Right renal cortex interstitium (tissue), 3 donors: Measurements from ENCODE around the gene TMC6. TPM values are rescaled to one million over a fixed set of nuclear protein-coding genes. Genes with fewer than 3 reads are reported as not detected.

Source experiments
- DNase-seq, 3 donors: peaks; one replicate each; pipeline ENCODE4 v3.0.0-alpha.2; 2013; ENCODE audit warnings: low read depth in 3 of 3, low spot score in 2 of 3
- polyA plus RNA-seq, 3 donors: library from polyadenylated mRNA; unstranded; fragments of 120-200 nt; gene quantifications; one replicate each; pipeline ENCODE4 v1.2.1, GENCODE V29; 2013; ENCODE audit not compliant: insufficient read length in 3 of 3

Gene TMC6
- polyA plus RNA-seq, 3 donors, result 13.4 to 20.1 (median 17.4) TPM

DNA sequence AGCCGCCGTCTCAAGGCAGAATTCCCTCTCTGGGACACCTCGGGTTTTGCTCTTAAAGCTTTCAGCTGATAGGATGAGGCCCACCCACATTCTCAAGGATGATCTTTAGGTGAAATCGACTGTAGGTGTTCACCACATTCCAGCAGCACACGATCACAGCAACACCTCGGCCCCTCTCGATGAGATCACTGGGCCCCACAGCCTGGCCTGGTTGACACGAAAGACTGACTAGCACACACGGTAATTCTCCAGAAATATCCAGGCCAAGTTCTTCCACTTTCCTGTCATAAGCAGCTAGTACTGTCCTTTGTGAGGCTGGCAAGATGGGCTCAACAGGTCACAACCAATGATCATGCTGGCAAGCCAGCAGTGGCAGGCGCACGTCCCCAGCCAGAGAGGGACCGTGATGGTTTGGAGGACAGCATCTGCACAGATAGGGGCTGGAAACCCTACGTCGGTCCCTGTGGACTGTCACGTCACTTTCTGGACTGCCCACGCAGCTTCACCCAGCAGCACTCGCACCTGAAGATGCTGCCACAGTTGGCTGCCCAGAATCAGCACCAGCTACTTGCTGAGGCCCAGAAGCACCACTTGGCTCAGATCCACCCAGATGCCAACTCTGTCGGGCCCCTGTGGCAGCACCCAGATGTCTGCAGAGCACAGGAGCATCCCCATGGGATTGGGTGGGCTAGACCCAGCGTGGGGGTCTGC lies 17.4 kb downstream of the TMC6 start:
- DNase-seq, result no peak

DNA sequence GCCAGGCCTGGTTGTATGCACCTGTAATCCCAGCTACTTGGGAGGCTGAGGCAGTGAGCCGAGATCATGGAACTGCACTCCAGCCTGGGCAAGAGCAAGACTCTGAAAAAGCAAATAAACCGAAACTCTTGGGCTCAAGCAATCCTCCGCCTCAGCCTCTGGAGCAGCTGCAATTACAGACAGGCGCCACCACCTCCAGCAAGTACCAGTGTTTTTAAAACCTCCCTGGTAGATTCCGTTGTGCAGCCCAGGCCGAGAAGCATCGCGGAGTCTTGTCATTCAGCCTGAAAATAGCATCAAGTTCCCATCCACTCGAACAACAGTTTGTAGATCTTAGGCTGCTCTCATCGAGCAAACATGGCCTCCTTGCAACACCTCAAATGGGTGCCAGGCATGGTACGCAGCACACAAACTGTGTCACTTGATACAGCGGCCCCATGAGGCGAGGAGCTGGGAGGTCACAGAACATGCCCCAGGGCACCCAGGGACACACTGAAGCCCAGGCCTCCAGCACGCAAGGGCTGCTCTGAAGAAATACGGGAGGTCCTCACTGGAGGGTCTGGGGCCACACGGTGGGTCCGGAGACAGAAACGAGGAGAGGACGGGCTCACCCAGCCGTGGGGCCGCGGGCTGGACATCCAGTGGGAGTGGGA lies 18.1 kb downstream of the TMC6 start:
- no peak for DNase-seq

DNA sequence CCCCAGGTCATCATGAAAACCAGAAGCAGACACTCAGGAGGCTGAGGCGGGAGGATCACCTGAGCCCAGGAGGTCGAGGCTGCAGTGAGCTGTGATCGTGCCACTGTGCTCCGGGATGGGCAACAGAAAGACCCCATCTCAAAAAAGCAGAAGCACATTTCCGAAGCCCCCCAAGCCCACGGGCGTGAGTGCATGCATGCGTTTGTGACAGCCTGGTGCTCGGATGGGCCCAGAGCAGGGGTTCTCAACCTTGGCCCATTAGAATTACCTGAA lies 19.1 kb downstream of the TMC6 start:
- no peak for DNase-seq

DNA sequence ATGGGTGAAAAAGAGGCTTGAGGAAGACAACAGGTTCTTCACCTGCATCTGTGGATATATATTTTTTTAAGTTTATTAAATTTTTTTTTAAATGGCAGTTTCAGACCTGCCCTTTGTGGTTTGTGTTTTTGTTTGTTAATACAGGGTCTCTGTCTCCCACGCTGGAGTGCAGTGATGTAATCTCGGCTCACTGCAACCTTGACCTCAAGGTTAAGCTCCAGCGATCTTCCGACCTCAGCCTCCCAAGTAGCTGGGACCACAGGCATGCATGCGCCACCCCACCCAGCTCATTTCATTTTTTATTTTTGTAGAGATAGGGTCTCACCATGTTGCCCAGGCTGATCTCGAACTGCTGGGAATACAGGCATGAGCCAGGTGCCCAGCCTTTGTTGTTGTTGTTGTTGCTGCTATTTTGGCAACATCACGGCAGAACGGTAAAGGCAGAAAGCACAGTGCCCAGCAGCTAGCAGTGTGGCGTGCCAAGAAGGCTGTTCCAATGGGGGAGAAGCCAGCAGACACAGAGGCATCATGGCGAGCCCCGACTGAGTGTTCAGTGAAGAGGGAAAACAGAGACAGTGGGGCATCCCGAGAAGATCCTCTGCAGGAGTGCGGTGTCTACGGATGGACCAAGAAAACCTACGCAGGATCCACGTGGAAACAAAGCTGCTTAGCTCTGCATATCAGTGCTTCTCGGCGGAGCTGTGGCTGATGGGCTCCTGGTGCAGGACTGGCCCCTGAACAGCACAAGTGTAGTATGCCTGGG lies 19.6 kb downstream of the TMC6 start:
- DNase-seq, result no peak

DNA sequence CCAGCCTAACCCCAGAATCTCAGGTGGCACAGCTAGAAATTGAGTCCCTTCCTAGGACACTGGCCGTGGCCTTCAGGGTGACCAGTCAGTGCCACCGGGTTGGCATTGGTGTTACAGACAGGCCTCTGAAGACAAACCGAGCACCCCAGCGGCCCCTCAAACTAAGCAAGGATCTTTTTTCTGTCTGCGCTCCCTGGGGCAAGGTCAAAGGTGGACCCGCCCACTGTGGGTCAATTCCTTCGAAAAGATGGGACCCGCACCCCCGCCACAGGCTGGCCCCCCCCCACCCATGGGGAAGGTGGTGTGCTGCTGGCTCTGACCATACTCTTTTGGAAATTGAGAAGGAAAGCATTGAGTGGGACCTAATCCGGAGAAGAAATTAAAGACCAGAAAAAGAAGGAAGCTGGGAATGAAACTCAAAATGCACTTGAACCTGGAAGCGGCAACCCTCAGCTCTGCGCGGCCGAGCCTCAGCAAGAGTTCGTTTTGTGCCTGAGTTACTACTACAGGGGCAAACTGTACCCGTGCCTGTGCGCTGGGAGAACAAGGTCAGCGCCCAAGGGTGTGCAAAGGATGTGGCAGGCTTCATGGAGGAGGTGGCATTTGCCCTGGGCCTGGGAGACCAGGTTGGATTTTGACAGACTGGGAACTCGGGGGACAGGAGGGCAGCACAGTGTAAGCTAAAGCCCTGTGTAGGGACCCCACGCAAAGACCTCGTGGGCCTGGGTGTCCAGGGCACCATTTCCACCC lies 20.4 kb downstream of the TMC6 start:
- DNase-seq, result no peak

DNA sequence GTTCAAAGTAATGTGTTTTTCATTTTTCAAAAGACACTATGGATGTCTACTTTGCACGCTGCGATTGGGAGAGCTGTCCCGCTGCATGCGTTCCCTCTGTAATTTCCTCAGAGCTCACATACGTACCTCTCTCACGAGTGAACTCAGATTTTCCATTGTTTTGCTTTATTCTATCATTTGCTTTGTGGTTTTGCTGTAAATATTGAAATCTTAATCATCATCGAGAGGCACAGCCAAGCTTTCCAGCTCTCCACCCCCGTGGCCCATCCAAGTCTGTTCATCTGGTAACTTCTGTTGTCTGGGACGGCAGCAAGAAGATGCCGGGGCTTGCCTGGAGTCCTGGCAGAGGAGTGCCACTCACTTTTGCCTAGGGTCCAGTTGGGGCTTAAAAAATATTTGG lies 21.1 kb downstream of the TMC6 start:
- no peak for DNase-seq

DNA sequence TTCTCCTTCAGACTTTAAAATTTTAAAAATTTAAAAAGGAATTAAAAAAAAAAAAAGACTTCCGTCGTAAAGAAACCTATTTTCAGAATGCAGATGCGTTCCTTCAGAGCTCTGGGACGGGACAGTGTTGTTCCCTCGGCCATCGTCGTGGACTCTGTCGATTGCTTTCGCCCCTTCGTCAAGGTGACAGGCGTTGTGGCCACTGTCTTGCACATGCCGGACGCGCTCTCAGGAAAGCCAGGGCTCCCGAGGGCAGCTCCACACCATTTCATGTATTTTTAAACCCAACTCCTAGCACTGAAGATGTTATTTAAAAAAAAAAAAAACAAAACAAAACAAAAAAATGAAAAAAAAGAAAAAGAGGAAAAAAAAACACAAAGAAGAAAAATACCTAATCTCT lies 22.3 kb downstream of the TMC6 start:
- DNase-seq, result no peak

DNA sequence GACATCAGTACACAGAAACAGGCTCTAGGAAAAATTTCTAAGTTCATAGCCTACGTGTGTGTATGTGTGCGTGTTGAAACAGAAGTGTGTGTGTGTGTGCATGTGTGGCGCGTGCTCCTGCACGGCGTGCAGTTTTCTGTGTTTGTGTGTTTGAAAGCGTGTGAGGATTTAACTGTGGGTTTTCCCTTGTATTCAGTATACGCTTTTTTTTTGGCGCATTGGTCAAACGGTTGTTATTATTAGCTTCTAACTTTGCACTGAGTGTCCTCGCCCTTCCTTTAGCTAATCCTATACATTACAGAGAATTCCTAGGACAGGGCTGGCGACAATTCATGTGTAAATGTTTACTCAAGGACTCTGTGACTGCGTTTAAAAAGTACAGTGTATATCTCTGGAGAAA lies 23.0 kb downstream of the TMC6 start:
- DNase-seq, result no peak

DNA sequence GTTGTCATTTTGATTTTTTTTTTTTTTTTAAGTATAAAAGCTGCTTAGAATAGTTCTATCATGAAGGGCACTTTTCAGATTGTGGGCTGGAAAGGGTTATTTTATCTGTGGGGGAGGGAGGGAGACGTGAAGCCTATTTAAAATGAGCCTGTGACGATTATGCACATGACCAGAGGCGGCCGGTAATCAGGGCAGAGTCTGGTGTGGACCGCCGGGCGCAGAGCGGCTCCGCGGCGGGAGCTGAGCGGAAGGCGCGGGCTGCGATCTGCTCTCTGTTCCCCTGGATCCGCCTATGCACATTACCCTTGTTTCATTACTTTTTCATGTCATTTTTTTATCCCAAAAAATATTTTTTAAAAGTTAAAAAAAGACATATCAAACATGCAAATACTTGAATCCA lies 23.5 kb downstream of the TMC6 start:
- no peak for DNase-seq

DNA sequence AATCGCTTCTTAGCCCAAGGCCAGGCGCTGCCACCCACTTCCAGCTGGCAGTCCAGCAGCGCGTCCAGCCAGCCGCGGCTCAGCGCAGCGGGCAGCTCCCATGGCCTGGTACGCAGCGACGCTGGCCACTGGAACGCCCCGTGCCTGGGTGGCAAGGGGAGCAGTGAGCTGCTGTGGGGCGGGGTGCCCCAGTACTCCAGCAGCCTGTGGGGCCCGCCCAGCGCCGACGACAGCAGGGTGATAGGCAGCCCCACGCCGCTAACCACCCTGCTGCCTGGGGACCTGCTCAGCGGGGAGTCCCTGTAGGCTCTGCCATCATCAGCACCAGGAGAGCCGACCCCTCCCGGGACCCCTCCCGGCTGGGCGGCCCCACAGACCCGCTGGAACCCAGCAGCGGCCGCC lies 24.0 kb downstream of the TMC6 start:
- no peak for DNase-seq

DNA sequence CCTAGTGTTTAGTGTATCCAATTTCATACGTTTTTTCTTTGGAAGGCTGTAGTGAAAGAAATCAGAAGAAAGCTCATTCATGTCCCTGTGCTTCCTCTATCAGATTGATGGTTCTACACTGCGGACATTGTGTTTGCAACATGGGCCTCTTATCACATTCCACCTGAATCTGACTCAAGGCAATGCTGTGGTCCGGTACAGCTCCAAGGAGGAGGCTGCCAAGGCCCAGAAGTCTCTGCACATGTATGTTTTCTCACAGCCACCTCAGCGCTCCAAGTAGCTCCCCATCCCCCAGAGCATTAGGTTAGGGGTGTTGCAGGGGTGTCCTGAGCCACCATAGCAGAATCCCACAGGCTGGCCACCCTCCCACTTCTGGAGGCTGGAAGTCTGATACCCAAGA lies 25.2 kb downstream of the TMC6 start:
- no peak for DNase-seq

DNA sequence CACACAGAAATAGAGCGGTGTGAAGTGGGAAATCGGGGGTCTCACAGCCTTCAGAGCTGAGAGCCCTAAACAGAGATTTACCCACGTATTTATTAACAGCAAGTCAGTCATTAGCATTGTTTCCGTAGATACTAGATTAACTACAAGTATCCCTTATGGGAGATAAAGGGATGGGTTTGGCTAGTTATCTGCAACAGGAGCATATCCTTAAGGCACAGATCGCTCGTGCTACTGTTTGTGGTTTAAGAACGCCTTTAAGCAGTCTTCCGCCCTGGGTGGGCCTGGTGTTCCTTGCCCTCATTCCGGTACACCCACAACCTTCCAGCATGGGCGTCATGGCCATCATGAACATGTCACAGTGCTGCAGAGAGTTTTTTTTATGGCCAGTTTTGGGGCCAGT lies 27.0 kb downstream of the TMC6 start:
- DNase-seq, result no peak

DNA sequence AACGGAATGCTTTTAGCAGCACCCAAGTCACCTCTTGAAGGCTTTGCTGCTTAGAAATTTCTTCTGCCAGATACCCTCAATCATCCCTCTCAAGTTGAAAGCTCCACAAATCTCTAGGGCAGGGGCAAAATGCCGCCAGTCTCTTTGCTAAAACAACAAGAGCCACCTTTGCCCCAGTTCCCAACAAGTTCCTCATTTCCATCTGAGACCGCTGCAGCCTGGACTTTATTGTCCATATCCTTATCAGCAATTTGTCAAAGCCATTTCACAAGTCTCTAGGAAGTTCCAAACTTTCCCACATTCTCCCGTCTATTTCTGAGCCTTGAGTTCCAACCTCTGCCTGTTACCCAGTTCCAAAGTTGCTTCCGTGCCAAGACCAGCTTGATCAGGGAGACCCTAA lies 27.4 kb downstream of the TMC6 start:
- no peak for DNase-seq

DNA sequence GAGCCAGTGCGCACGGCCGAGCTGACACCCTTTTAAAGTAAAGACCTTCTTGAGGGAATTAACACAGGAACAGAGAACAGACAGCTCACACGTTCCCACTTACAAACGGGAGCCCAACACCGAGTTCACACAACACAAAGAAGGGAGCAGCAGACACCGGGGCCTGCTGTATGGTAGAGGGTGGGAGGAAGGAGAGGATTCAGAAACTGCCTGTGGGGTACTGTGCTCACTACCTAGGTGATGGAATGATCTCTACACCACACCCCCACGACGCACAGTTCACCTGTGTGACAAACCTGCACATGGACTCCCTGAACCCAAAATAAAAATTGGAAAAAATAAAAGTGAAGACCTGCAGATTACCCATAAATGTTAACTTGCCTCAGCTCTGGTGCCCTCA lies 32.5 kb downstream of the TMC6 start:
- no peak for DNase-seq

DNA sequence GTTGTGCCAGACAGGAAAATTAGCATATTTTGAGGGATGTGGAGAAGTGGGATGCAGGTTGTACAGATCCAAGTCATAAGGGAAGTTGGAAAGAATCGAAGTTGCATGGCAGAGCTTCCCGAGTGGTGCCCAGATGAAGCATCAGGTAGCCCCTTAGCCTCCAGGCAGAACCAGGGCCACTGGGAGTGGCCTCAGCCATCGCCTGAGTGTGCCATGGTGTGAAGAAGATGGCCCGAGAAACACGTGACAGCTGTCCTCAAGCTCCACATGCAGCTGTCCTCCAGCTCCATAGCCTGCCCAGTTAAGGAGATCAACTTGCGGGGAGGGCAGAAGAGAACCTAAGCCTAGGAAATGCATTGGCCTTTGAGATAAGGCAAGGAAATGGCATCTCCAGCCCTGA lies 33.5 kb downstream of the TMC6 start:
- DNase-seq, result no peak

DNA sequence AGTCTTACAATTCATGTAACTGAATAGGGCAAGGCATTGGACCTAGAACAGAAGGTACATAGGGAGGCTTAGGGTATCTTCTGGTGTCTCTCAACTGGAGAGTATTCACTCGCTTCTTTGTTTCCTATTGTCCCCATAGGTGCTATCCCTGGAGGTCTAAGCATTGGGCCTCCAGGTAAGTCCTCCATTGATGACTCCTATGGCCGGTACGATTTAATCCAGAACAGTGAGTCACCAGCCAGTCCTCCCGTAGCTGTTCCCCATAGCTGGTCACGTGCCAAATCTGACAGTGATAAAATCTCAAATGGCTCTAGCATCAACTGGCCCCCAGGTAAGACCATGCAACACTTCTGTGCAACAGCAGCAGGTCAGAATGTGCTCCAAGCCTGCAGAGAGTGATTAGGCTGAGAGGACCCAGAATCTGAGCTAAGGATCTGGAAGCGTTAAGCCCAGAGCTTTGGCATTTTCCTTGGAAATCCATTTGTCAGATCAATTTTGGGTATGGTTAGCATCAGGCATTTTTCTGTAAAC lies 35.7 kb downstream of the TMC6 start:
- no peak for DNase-seq

DNA sequence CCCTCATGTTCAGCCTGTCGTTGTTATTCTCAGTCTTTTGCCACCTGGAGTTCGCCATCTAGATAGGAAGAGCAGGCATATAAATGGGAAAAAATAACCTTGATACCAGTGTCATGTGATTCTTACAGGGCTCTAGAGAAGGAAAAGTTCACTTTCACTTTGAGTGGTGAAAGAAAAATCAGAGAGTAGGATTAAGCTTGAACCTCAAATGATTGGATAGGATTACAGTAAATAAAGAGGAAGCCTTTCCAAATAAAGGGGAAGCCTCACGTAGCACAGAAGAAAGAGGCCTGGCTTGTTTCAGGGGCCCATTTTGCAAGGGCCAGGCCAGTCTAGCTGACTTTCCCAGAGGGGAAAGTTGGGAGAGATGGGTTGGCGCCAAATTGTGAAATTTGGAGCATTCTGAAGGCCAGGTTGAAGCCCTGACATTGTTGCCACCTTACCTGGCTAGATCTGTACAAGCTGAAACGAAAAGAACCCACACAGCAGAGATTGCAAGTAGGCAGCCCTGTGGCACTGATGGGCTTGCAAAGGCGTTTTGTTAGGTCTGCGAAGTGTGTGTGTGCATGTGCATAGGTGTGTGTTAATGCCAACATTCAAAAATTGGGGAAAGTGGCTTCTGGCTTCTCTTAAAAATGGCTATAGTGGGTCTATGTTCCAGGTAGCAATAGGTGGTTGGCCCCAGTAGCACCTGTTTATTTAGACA lies 38.8 kb downstream of the TMC6 start:
- DNase-seq, result no peak

DNA sequence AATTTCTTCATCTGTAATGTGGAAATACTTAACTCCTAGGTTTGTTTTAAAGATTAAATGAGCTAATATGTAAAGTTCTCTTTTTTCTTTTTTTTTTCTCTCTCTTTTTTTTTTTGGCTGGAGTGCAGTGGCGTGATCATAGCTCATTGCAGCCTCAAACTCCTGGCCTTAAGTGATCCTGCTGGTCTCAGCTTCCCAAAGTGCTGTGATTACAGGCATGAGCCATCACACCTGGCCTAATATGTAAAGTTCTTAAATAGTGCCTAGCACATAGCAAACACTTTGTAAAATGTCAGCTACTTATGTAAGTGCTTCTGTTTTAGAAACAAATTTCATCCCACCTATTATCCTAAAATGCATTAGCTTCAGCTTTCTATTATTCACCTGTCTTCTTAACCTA lies 40.0 kb downstream of the TMC6 start:
- DNase-seq, result no peak

DNA sequence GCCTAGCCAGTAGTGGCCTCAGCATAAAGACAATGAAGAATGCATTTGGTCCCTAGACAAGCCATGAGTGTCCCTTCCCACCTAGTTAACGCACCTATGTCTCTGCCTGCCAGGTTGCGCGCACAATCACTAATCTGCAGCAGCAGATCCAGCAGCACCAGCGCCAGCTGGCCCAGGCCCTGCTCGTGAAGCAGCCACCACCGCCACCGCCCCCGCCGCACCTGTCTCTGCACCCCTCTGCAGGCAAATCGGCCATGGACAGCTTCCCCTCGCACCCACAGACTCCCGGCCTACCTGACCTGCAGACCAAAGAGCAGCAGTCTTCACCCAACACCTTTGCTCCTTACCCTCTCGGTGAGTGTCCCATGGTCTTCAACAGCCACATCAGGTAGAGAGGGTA lies 41.8 kb downstream of the TMC6 start:
- DNase-seq, result no peak

DNA sequence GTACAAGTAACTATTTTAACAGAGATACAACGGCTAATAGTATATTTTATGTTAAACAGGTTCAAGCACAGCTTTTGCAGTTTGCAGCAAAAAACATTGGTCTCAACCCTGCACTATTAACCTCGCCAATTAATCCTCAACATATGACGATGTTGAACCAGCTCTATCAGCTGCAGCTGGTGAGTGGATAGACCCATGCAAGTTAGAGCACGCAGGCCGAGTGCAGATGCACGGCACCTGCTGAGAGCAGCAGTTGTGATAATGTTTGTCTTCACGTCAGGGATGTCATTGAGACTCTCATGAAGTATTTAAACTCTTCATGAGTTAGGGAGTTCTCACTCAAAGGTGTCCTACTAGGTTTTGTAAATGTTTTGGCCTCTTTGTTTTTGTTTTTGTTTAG lies 45.6 kb downstream of the TMC6 start:
- no peak for DNase-seq
